Gastroesophageal sphincter (tissue), 3 donors: ENCODE measurements around the gene NARF.
A peak's percentile ranks its signal among the peaks of the same experiment; 100 is the strongest.

Source experiments
- CTCF ChIP-seq, 4 experiments: fragments of 200-600 bp in 2 of 4; fragments of 450-650 bp in 2 of 4; sonication (generic) in 1 of 4; IDR thresholded peaks; one replicate each; pipeline ENCODE4 v1.5.1; 2017 to 2019; ENCODE audit warnings: antibody characterized with exemption in 4 of 4, mild to moderate bottlenecking in 2 of 4, moderate library complexity in 2 of 4
- POLR2A ChIP-seq, 2 donors: fragments of 450-650 bp; IDR thresholded peaks; one replicate each; pipeline ENCODE4 v1.6.1; 2017; ENCODE audit warnings: antibody characterized with exemption in 2 of 2, mild to moderate bottlenecking in 2 of 2, moderate library complexity in 1 of 2

GRCh38 chr17:82518826-82519810, 60.6 kb downstream of the NARF start, which contains the start of gene FOXK2:
- TF ChIP-seq CTCF (IDR thresholded peaks at IDR 0.05) (peak in 1 of 4 experiments; percentile 32), POLR2A (IDR thresholded peaks at IDR 0.05) (peak; percentile 74 to 90)
